ENCODE data around the gene LRRC75B. TPM values are rescaled to one million over a fixed set of nuclear protein-coding genes. Genes with fewer than 3 reads are reported as not detected.

Gene LRRC75B
- total RNA-seq, 1 experiment from 2014 or later, result 4.1 TPM

- no TSS peak for BruUV-seq (replicated peaks)
- Histone ChIP-seq H3K4me1 (ENCODE audit: control insufficient read depth, insufficient read depth, low read length) (no peaks in the 10 kb centered on the region), H3K27me3 (ENCODE audit: control insufficient read depth, insufficient read depth, low read length) (no peaks in the 10 kb centered on the region), H3K36me3 (ENCODE audit: control insufficient read depth, insufficient read depth, low read length) (no peaks in the 10 kb centered on the region), H3K27ac (ENCODE audit: low read length) (no peak overlapping the region), H3K4me3 (ENCODE audit: low read depth in 2 of 2, low read length in 2 of 2) (no peak overlapping the region), H3K9me3 (ENCODE audit: control insufficient read depth, insufficient read depth, low read depth, low read length) (no peaks in the 10 kb centered on the region)
- POLR2A ChIA-PET, result no interaction called here
- CTCF ChIA-PET, result no interaction called here
- TF ChIP-seq SIN3A (IDR thresholded peaks at IDR 0.05; ENCODE audit: borderline replicate concordance, insufficient read depth, low read depth, low read length), result no peak
- peak; percentile 41; the same call in 1 of the 2 replicates for TF ChIP-seq POLR2AphosphoS5 (IDR thresholded peaks at IDR 0.05; ENCODE audit: low read depth, low read length)
- intact Hi-C loops (cut with micrococcal nuclease; ENCODE audit: unreplicated experiment) (no loop called here), in situ Hi-C loops (cut with HindIII; ENCODE audit: low pct_unique_long_range_greater_than_20kb, low sequenced_read_pairs) (no loop called here)
- ATAC-seq (no peak), DNase-seq (ENCODE audit: low read depth, low spot score) (no peak)
These were observed 14.3 kb downstream of the LRRC75B start for GRCh38 chr22:24578355-24579257.

- Histone ChIP-seq H3K4me1 (ENCODE audit: control insufficient read depth, insufficient read depth, low read length) (no peaks in the 10 kb centered on the region), H3K27ac (ENCODE audit: low read length) (no peak overlapping the region), H3K4me3 (ENCODE audit: low read depth in 2 of 2, low read length in 2 of 2) (no peak overlapping the region), H3K36me3 (ENCODE audit: control insufficient read depth, insufficient read depth, low read length) (no peaks in the 10 kb centered on the region), H3K9me3 (ENCODE audit: control insufficient read depth, insufficient read depth, low read depth, low read length) (no peaks in the 10 kb centered on the region), H3K27me3 (ENCODE audit: control insufficient read depth, insufficient read depth, low read length) (no peaks in the 10 kb centered on the region)
- no TSS peak for BruUV-seq (replicated peaks)
- intact Hi-C loops (cut with micrococcal nuclease; ENCODE audit: unreplicated experiment), result no loop called here
- POLR2A ChIA-PET, result interaction anchor here (0.6 kb wide), 1 partner anchor 8 kb away, joined by 7 read pairs; no protein-coding TSS in a partner anchor
- ATAC-seq, result no peak
- in situ Hi-C loops (cut with HindIII; ENCODE audit: low pct_unique_long_range_greater_than_20kb, low sequenced_read_pairs), result no loop called here
- TF ChIP-seq POLR2AphosphoS5 (IDR thresholded peaks at IDR 0.05; ENCODE audit: low read depth, low read length) (no peak), CTCF (IDR thresholded peaks at IDR 0.05) (no peak), REST (IDR thresholded peaks at IDR 0.05; ENCODE audit: insufficient read depth in 1 of 2, low read depth in 2 of 2, low read length in 1 of 2) (no peak), TCF7L2 (IDR thresholded peaks at IDR 0.05; ENCODE audit: low read depth, low read length) (no peak), SIN3A (IDR thresholded peaks at IDR 0.05; ENCODE audit: borderline replicate concordance, insufficient read depth, low read depth, low read length) (no peak)
- DNase-seq (ENCODE audit: low read depth, low spot score), result no peak
- CTCF ChIA-PET, result no interaction called here
These were observed 16.1 kb downstream of the LRRC75B start for GRCh38 chr22:24576778-24577177.

GRCh38 chr22:24571266-24571665 lies 21.6 kb downstream of the LRRC75B start:
- DNase-seq (ENCODE audit: low read depth, low spot score) (no peak), ATAC-seq (no peak)
- H3K36me3 ChIP-seq (ENCODE audit: control insufficient read depth, insufficient read depth, low read length), result peaks cover 2% of the 10 kb centered on the region; the same call in 1 of the 2 replicates
- intact Hi-C loops (cut with micrococcal nuclease; ENCODE audit: unreplicated experiment) (no loop called here), in situ Hi-C loops (cut with HindIII; ENCODE audit: low pct_unique_long_range_greater_than_20kb, low sequenced_read_pairs) (no loop called here)
- no TSS peak for BruUV-seq (replicated peaks)
- no peak overlapping the region for H3K27ac ChIP-seq (ENCODE audit: low read length)
- TF ChIP-seq CTCF (IDR thresholded peaks at IDR 0.05) (no peak), SIN3A (IDR thresholded peaks at IDR 0.05; ENCODE audit: borderline replicate concordance, insufficient read depth, low read depth, low read length) (no peak), POLR2AphosphoS5 (IDR thresholded peaks at IDR 0.05; ENCODE audit: low read depth, low read length) (no peak), REST (IDR thresholded peaks at IDR 0.05; ENCODE audit: insufficient read depth in 1 of 2, low read depth in 2 of 2, low read length in 1 of 2) (no peak), TCF7L2 (IDR thresholded peaks at IDR 0.05; ENCODE audit: low read depth, low read length) (no peak)
- H3K4me1 ChIP-seq (ENCODE audit: control insufficient read depth, insufficient read depth, low read length), result no peaks in the 10 kb centered on the region
- ChIA-PET CTCF (no interaction called here), POLR2A (no interaction called here)
- no peaks in the 10 kb centered on the region for H3K27me3 ChIP-seq (ENCODE audit: control insufficient read depth, insufficient read depth, low read length)
- no peak overlapping the region for H3K4me3 ChIP-seq (ENCODE audit: low read depth in 2 of 2, low read length in 2 of 2)
- H3K9me3 ChIP-seq (ENCODE audit: control insufficient read depth, insufficient read depth, low read depth, low read length), result no peaks in the 10 kb centered on the region

All from Panc1 (cell line).